ENCODE data around the gene SLC12A3.

GRCh38 chr16:56912746-56913708 is 48.0 kb downstream of the SLC12A3 start:
- no peak for TF ChIP-seq CTCF (conservative IDR thresholded peaks at IDR 0.05; ENCODE audit: low read length)
- TF ChIP-seq EZH2phosphoT487 (IDR thresholded peaks at IDR 0.05; ENCODE audit: borderline replicate concordance): no peak
